ENCODE data around the gene CTNND2.

CTNND2 gene

DNA sequence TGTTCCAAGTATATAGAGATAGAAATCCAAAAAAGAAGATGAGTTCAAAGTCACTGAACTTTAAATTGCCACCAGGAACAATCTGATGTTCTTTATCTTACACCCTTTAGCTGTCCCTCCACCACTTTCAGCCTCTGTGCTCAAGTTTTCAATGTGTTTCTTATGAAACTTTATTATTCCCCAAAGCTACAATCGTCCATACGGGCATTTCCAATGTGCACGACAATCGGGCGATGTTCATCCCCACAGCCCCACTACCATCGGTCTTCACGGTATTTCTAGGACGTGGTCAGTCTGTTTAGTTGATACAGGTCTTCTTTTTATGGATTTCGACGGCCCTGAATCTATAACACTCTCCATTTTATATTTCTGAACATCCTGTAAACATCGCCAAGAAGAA lies 904.5 kb downstream of the CTNND2 start:
- peaks cover 0 to 10% (median 0%) of the 10 kb centered on the region in 11 experiments; a peak in 10 of 22 replicates for H3K9me3 ChIP-seq (replicated peaks in 1 of 11)
- H3K27me3 ChIP-seq, result peaks cover 0 to 10% (median 0%) of the 10 kb centered on the region in 11 experiments; a peak in 2 of 22 replicates
- no peak for TF ChIP-seq Cebpa-rat (IDR thresholded peaks at IDR 0.05)

DNA sequence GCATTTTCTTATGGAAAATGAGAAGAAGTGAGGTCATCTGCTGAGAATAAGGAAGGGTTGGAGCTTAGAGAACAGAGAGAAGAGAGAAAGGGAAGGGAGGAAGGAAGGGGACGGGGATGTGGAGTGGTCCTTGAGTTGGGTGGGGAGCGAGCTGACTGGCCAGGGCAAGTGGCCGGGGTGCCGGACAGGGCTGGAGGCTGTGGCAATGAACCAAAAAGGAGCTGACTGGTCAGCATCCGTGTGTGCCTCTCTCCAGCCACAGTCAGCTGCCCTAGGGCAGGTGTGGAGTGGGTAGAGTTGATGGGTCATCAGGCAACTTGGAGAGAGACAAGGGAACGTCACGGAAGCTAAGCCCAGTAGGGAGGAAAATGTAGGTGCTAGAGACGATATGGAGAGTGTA lies 908.4 kb downstream of the CTNND2 start:
- H3K27ac ChIP-seq, result no peak overlapping the region
- H3K9ac ChIP-seq, result no peak overlapping the region
- H4K20me1 ChIP-seq, result no peaks in the 10 kb centered on the region
- H3K4me3 ChIP-seq, result no peak overlapping the region
- no peaks in the 10 kb centered on the region for H3K4me1 ChIP-seq
- no peak overlapping the region for H3K4me2 ChIP-seq
- TF ChIP-seq Cebpa-rat (IDR thresholded peaks at IDR 0.05), result no peak
- H3K9me3 ChIP-seq (replicated peaks in 1 of 11), result peaks cover 0 to 13% (median 0%) of the 10 kb centered on the region in 11 experiments; a peak in 10 of 22 replicates
- peaks cover 0 to 5% (median 0%) of the 10 kb centered on the region in 11 experiments; a peak in 2 of 22 replicates for H3K27me3 ChIP-seq
- H3K36me3 ChIP-seq, result no peaks in the 10 kb centered on the region

More for the DNA sequence above, 904.5 kb downstream of the CTNND2 start:
- Histone ChIP-seq H3K36me3 (no peaks in the 10 kb centered on the region), H3K4me3 (no peak overlapping the region), H3K27ac (no peak overlapping the region), H4K20me1 (no peaks in the 10 kb centered on the region), H3K9ac (no peak overlapping the region), H3K4me1 (no peaks in the 10 kb centered on the region), H3K4me2 (no peak overlapping the region)

DNA sequence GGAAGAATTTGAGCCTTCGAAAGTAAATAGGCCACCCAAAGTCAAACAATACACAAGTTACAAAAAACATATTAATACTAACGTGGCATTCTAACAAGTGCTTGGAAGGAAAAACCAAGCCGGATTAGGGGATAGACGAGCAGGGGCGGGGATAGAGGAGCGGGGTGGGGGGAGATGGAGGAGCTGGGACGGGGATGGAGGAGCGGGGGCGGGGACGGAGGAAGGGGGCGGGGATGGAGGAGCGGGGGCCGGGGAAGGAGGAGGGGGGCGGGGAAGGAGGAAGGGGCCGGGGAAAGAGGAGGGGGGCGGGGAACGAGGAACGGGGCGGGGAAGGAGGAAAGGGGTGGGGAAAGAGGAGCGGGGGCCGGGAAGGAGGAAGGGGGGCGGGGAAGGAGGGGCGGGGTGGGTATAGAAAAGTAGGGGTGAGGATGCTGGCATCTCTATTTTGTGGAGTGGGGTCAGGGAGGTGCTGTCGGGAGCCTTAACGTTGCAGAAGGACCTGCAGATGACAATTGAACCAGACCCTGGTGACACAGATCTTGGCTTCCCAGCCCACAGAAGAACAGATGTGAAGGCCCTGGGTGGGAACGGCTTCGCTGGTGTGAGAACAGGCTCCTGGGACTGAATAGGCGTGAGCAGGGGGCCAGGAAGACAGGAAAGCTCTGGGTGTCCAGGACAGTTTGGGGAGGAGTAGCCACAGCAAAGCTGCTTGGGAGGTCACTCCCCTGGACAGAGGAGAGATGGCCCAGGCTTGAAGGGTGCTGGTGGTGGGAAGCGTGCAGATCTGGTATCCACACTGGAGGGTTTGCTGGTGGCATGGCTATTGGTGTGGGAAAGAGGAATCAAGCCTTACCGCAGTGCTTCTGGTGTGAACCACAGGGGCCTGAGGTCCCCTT lies 909.9 kb downstream of the CTNND2 start:
- H4K20me1 ChIP-seq, result no peaks in the 10 kb centered on the region
- H3K4me1 ChIP-seq, result peaks cover under 1 to 11% (median 7%) of the 10 kb centered on the region in 10 experiments; a peak in 10 of 20 replicates
- H3K9ac ChIP-seq, result no peak overlapping the region
- H3K9me3 ChIP-seq (replicated peaks in 1 of 11), result peaks cover 0 to 13% (median 0%) of the 10 kb centered on the region in 11 experiments; a peak in 10 of 22 replicates
- no peaks in the 10 kb centered on the region for H3K36me3 ChIP-seq
- no peak overlapping the region for H3K4me2 ChIP-seq
- TF ChIP-seq Cebpa-rat (IDR thresholded peaks at IDR 0.05), result no peak
- H3K4me3 ChIP-seq, result no peak overlapping the region
- H3K27me3 ChIP-seq, result peaks cover 0 to 7% (median 0%) of the 10 kb centered on the region in 11 experiments; a peak in 2 of 22 replicates
- H3K27ac ChIP-seq, result no peak overlapping the region

DNA sequence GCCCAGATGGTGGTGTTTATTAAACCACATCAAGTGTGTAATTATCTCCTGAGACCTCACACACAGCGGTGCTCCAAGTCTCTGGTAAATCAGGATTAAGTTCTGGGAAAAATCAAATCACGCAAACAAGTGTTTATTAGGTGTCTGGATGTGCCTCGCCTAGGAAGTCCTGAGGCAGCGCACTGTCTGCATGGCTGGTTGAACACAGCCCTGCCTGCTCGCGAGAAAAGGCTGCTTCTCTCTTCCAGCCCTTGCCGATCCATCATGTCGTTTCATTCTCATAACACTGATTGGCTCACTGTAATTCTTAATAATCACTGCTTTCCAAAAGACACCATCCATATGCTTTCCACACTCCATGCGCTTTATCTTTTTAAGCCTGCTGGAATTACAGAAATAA lies 913.6 kb downstream of the CTNND2 start:
- no peak for TF ChIP-seq Cebpa-rat (IDR thresholded peaks at IDR 0.05)
- no peak overlapping the region for H3K4me3 ChIP-seq
- H3K4me1 ChIP-seq, result peaks cover 28 to 42% (median 35%) of the 10 kb centered on the region in 10 experiments
- H3K9me3 ChIP-seq (replicated peaks in 1 of 11), result peaks cover 0 to 12% (median 0%) of the 10 kb centered on the region in 11 experiments; a peak in 10 of 22 replicates
- H3K9ac ChIP-seq, result no peak overlapping the region
- H3K36me3 ChIP-seq, result no peaks in the 10 kb centered on the region
- H3K27ac ChIP-seq, result no peak overlapping the region
- H4K20me1 ChIP-seq, result no peaks in the 10 kb centered on the region
- H3K27me3 ChIP-seq, result peaks cover 0 to 13% (median 0%) of the 10 kb centered on the region in 11 experiments; a peak in 2 of 22 replicates
- H3K4me2 ChIP-seq, result peak overlapping the region in 2 of 11 experiments; percentile 62 to 72; a peak in 1 of 22 replicates

DNA sequence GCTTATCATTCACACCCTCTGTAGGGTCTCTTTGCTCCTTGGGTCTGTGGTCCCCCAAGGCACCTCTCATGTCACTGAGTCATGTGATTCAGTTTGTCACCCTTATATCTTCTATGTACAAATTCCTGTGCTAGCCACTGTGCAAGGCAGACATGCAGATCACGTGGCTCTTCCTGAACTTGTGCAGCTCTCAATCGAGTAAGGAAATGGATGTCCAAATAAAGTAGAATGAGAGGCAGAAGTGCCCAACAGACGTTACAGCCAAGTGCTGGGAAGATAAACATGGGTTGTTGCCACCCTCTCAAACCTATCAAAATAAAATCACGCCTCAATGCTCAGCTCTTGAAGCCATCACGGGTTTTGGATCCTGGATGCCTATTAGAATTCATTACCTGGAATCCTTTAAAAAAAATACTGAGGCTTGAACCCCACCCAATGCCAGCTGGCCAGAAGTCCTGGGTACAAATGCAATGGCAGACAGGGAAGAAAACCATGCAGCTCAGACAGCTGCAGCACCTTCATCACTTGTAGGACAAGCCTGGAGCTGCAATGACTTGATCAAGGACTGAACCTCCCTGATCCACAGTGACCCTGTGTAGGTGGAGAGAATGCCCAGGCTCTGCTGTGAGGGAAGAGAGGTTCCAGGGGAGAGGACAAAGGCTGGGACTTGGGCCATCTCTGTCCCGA lies 914.5 kb downstream of the CTNND2 start:
- H3K4me1 ChIP-seq, result peaks cover 28 to 42% (median 35%) of the 10 kb centered on the region in 10 experiments
- H3K27ac ChIP-seq, result no peak overlapping the region
- no peaks in the 10 kb centered on the region for H4K20me1 ChIP-seq
- H3K4me3 ChIP-seq, result no peak overlapping the region
- TF ChIP-seq Cebpa-rat (IDR thresholded peaks at IDR 0.05), result no peak
- no peak overlapping the region for H3K9ac ChIP-seq
- no peaks in the 10 kb centered on the region for H3K36me3 ChIP-seq
- H3K27me3 ChIP-seq, result peaks cover 0 to 9% (median 0%) of the 10 kb centered on the region in 11 experiments; a peak in 1 of 22 replicates
- peak overlapping the region in 10 of 11 experiments; percentile 5 to 76 (median 66); a peak in 15 of 22 replicates for H3K4me2 ChIP-seq
- peaks cover 0 to 3% (median 0%) of the 10 kb centered on the region in 11 experiments; a peak in 7 of 22 replicates for H3K9me3 ChIP-seq (replicated peaks in 1 of 11)

DNA sequence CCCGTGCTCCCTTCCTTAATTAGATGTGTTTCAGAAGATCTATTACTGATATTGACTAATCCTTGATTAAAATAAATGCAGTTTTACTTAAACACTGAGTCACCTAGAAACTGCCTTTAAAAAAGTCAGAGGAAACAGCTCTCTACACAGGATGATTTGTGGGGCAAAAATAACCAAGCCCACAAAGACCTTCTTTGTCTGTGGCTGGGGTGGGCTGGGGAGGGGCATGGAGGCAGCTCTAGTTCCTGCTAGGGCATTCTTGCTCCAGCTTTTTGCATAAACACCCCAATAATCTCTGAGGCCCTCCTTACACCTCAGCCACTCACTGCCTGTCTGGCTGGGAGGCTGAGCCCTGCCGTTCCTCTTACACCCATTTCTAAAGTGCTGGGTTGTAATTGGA lies 915.6 kb downstream of the CTNND2 start:
- no peaks in the 10 kb centered on the region for H3K9me3 ChIP-seq (replicated peaks in 1 of 11)
- H3K4me3 ChIP-seq, result no peak overlapping the region
- H3K27ac ChIP-seq, result no peak overlapping the region
- H3K9ac ChIP-seq, result no peak overlapping the region
- H3K36me3 ChIP-seq, result no peaks in the 10 kb centered on the region
- H3K4me1 ChIP-seq, result peaks cover 28 to 42% (median 35%) of the 10 kb centered on the region in 10 experiments
- peaks cover 0 to 9% (median 0%) of the 10 kb centered on the region in 11 experiments; a peak in 1 of 22 replicates for H3K27me3 ChIP-seq
- TF ChIP-seq Cebpa-rat (IDR thresholded peaks at IDR 0.05), result no peak
- H3K4me2 ChIP-seq, result peak overlapping the region; percentile 36 to 76 (median 66)
- H4K20me1 ChIP-seq, result no peaks in the 10 kb centered on the region

DNA sequence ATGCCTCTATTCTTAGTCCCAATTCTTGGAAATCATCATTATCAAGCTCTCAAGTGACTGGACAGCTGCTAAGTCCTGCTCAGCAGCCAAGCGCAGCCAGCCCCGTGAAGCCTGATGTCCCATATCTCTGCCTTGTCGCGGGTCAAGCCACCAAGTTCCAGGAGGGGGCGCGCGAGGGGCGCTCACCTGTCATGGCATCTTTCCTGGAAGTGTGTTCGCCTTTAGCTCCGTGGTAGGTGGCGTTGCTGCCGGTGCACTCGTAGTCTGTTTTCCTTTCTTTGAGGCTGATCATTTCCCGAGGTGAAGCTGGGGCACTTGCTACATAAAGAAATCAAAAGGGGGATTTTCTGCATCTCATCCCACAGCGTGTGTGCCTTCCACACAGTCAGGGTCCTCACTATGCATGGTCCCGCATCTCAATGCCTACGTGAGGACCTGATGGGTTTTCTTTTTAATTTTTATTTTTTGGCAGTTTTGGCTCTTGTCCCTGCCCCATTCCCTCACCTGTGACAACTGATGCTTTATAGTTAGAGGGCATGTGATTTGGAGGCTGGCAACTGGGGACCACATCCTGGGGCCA lies 916.2 kb downstream of the CTNND2 start:
- no peak for TF ChIP-seq Cebpa-rat (IDR thresholded peaks at IDR 0.05)
- H4K20me1 ChIP-seq, result no peaks in the 10 kb centered on the region
- no peaks in the 10 kb centered on the region for H3K36me3 ChIP-seq
- H3K4me3 ChIP-seq, result no peak overlapping the region
- H3K27ac ChIP-seq, result no peak overlapping the region
- peaks cover 0 to 9% (median 0%) of the 10 kb centered on the region in 11 experiments; a peak in 1 of 22 replicates for H3K27me3 ChIP-seq
- peaks cover 28 to 42% (median 35%) of the 10 kb centered on the region in 10 experiments for H3K4me1 ChIP-seq
- no peaks in the 10 kb centered on the region for H3K9me3 ChIP-seq (replicated peaks in 1 of 11)
- no peak overlapping the region for H3K9ac ChIP-seq
- peak overlapping the region; percentile 36 to 76 (median 66) for H3K4me2 ChIP-seq

DNA sequence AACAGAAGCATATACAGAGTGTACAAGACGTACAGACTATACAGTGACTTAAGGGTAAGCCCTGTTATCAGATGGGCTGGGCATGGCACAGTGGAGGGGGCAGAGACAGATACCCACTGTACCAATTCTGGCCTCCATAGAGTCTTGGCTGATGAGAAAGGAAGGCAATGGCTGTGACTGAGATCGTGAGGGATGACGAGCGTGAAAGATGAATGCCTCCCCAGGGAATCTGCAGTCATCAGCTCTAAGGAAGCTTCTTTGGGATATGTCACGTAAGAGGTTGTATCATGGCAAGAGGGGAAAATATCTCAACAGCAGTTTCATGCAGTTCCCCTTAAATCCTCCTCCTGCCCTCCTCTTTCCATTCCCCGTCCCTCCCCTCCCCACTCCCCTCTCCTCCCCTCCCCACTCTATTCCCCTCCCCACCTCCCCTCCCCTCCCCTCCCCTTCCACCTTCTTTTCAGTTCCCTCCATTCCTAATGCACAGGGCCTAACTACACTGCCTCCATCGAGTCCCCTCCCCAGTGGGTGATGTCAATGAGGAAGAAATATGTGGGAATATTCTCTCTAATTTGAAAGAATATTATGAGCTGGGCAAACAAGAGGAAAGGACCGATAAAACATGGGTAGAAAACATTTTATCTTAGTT lies 916.8 kb downstream of the CTNND2 start:
- TF ChIP-seq Cebpa-rat (IDR thresholded peaks at IDR 0.05), result no peak
- Histone ChIP-seq H3K4me2 (peak overlapping the region; percentile 69 to 80 (median 76)), H3K9me3 (replicated peaks in 1 of 11) (no peaks in the 10 kb centered on the region), H3K4me1 (peaks cover 29 to 43% (median 38%) of the 10 kb centered on the region in 10 experiments), H3K27me3 (peaks cover 0 to 9% (median 0%) of the 10 kb centered on the region in 11 experiments; a peak in 1 of 22 replicates), H3K27ac (no peak overlapping the region), H4K20me1 (no peaks in the 10 kb centered on the region), H3K9ac (no peak overlapping the region), H3K4me3 (no peak overlapping the region), H3K36me3 (no peaks in the 10 kb centered on the region)
